WTC11 (cell line): ENCODE measurements around the gene ZKSCAN8. TPM values are rescaled to one million over a fixed set of nuclear protein-coding genes. Genes with fewer than 3 reads are reported as not detected.

Experiments used
- AFF4 ChIP-seq: sonication (generic); formaldehyde crosslinking; IDR thresholded peaks from 2 replicates; pipeline ENCODE4 v1.8.1; 2023; ENCODE audit warnings: mild to moderate bottlenecking, missing genetic modification reagents, borderline replicate concordance
- AR ChIP-seq: fragments of 250-450 bp; sonication (Bioruptor Pico); IDR thresholded peaks from 2 replicates; pipeline ENCODE4 v1.9.0; 2021; ENCODE audit warnings: mild to moderate bottlenecking
- ARID4B ChIP-seq: sonication (generic); formaldehyde crosslinking; IDR thresholded peaks from 2 replicates; pipeline ENCODE4 v1.8.0; 2023; ENCODE audit warnings: missing genetic modification reagents, mild to moderate bottlenecking, borderline replicate concordance
- ATF3 ChIP-seq: sonication (generic); formaldehyde crosslinking; conservative IDR thresholded peaks from 2 replicates; pipeline ENCODE4 v1.8.1; 2022; ENCODE audit warnings: mild to moderate bottlenecking, missing genetic modification reagents
- CREB1 ChIP-seq: sonication (generic); formaldehyde crosslinking; IDR thresholded peaks from 2 replicates; pipeline ENCODE4 v1.8.0; 2023; ENCODE audit warnings: mild to moderate bottlenecking, missing genetic modification reagents
- CREM ChIP-seq: sonication (generic); formaldehyde crosslinking; IDR thresholded peaks from 2 replicates; pipeline ENCODE4 v1.8.1; 2022; ENCODE audit warnings: mild to moderate bottlenecking, missing genetic modification reagents, moderate library complexity
- E2F4 ChIP-seq: sonication (generic); formaldehyde crosslinking; IDR thresholded peaks from 2 replicates; pipeline ENCODE4 v1.8.1; 2022; ENCODE audit warnings: low read depth, mild to moderate bottlenecking, moderate library complexity, missing genetic modification reagents, borderline replicate concordance
- ERG ChIP-seq: fragments of 250-450 bp; sonication (Bioruptor Pico); IDR thresholded peaks from 2 replicates; pipeline ENCODE4 v1.8.0; 2021; ENCODE audit warnings: mild to moderate bottlenecking
- GTF2I ChIP-seq: fragments of 250-450 bp; sonication (Bioruptor Pico); conservative IDR thresholded peaks from 2 replicates; pipeline ENCODE4 v1.4.0; 2021; ENCODE audit warnings: mild to moderate bottlenecking
- NFATC4 ChIP-seq: fragments of 250-450 bp; sonication (Bioruptor Pico); IDR thresholded peaks from 2 replicates; pipeline ENCODE4 v1.9.0; 2021; ENCODE audit warnings: mild to moderate bottlenecking
- NFYB ChIP-seq: sonication (generic); formaldehyde crosslinking; conservative IDR thresholded peaks from 2 replicates; pipeline ENCODE4 v1.8.0; 2022; ENCODE audit warnings: low read depth, missing genetic modification reagents
- NR1H2 ChIP-seq: sonication (generic); formaldehyde crosslinking; IDR thresholded peaks from 2 replicates; pipeline ENCODE4 v1.9.0; 2021; ENCODE audit warnings: mild to moderate bottlenecking, moderate library complexity, missing genetic modification reagents
- NR3C1 ChIP-seq: sonication (generic); formaldehyde crosslinking; conservative IDR thresholded peaks from 2 replicates; pipeline ENCODE4 v1.8.1; 2023; ENCODE audit warnings: low read depth, mild to moderate bottlenecking, missing genetic modification reagents
- OVOL2 ChIP-seq: fragments of 250-450 bp; sonication (Bioruptor Pico); IDR thresholded peaks from 2 replicates; pipeline ENCODE4 v1.9.0; 2021; ENCODE audit warnings: mild to moderate bottlenecking, borderline replicate concordance
- SP1 ChIP-seq: sonication (generic); formaldehyde crosslinking; conservative IDR thresholded peaks from 2 replicates; pipeline ENCODE4 v1.8.1; 2022; ENCODE audit warnings: missing genetic modification reagents
- TEAD1 ChIP-seq: sonication (generic); formaldehyde crosslinking; IDR thresholded peaks from 2 replicates; pipeline ENCODE4 v1.8.0; 2022; ENCODE audit warnings: mild to moderate bottlenecking, missing genetic modification reagents
- ZMAT4 ChIP-seq: fragments of 250-450 bp; sonication (Bioruptor Pico); IDR thresholded peaks from 2 replicates; pipeline ENCODE4 v1.9.0; 2021; ENCODE audit warnings: mild to moderate bottlenecking
- ZNF416 ChIP-seq: fragments of 250-450 bp; sonication (Bioruptor Pico); IDR thresholded peaks from 2 replicates; pipeline ENCODE4 v1.9.0; 2021; ENCODE audit warnings: mild to moderate bottlenecking, inconsistent platforms
- ZSCAN18 ChIP-seq: fragments of 250-450 bp; sonication (Bioruptor Pico); IDR thresholded peaks from 2 replicates; pipeline ENCODE4 v2.1.2; 2022; ENCODE audit warnings: mild to moderate bottlenecking, moderate library complexity
- total RNA-seq: library from RNA; stranded (reverse); gene quantifications from 3 replicates; pipeline ENCODE4 v1.2.3, GENCODE V29; 2021

The ZKSCAN8 gene
- total RNA-seq, 1 experiment from 2014 or later = 21.7 TPM

- TF ChIP-seq ATF3 (CRISPR knock-in tag) = no peak
- TF ChIP-seq GTF2I (CRISPR knock-in tag) = no peak
- TF ChIP-seq NFATC4 (CRISPR knock-in tag) = no peak
- TF ChIP-seq TEAD1 (CRISPR knock-in tag) = no peak; the same call in 1 of the 2 replicates
- TF ChIP-seq OVOL2 = no peak
- TF ChIP-seq ARID4B (CRISPR knock-in tag) = no peak
- no peak for TF ChIP-seq CREM
- TF ChIP-seq SP1 (CRISPR knock-in tag) = peak; percentile 51; the same call in 1 of the 2 replicates
- no peak for TF ChIP-seq NR3C1 (CRISPR knock-in tag)
- TF ChIP-seq ZSCAN18 (CRISPR knock-in tag) = no peak
- TF ChIP-seq NFYB (CRISPR knock-in tag) = peak; percentile 21; the same call in 1 of the 2 replicates
- TF ChIP-seq AFF4 (CRISPR knock-in tag) = no peak
- no peak for TF ChIP-seq ZMAT4 (CRISPR knock-in tag)
- no peak for TF ChIP-seq ZNF416 (CRISPR knock-in tag)
- peak; percentile 27; the same call in 1 of the 2 replicates for TF ChIP-seq ERG (CRISPR knock-in tag)
- TF ChIP-seq CREB1 (CRISPR knock-in tag) = no peak
- TF ChIP-seq AR (CRISPR knock-in tag) = no peak
- no peak for TF ChIP-seq E2F4 (CRISPR knock-in tag)
- no peak for TF ChIP-seq NR1H2 (CRISPR knock-in tag)
Measured at GRCh38 chr6:28104392-28105244, 37.1 kb upstream of the ZKSCAN8 start (continued).
